CD8-positive, alpha-beta memory T cell (primary cell): ENCODE data around the gene OSBP2. TPM values are rescaled to one million over a fixed set of nuclear protein-coding genes. Genes with fewer than 3 reads are reported as not detected.

Source experiments
- CTCF ChIA-PET: fragments of 350-600 bp; sonication (Branson Sonifier 250); formaldehyde crosslinking; loops from one replicate; lab custom pipeline; 2021; ENCODE audit warnings: antibody characterized with exemption; lab: Charles Lee
- POLR2A ChIA-PET: fragments of 350-600 bp; sonication (Branson Sonifier 250); formaldehyde crosslinking; loops from one replicate; lab custom pipeline; 2021; ENCODE audit warnings: antibody characterized with exemption; lab: Charles Lee
- DNase-seq, 5 donors: peaks; one replicate each; pipeline versions ENCODE4 v3.0.0 to v3.0.0-alpha.2; 2020 to 2022; ENCODE audit warnings: mixed read lengths in 1 of 5
- H3K27ac ChIP-seq: one replicate; pipeline ENCODE4 v1.7.0; 2013; ENCODE audit warnings: low read depth, mild to moderate bottlenecking, low read length, moderate library complexity
- H3K27me3 ChIP-seq: 2 replicates; pipeline ENCODE4 v1.7.0; 2013; ENCODE audit warnings: low read length, mild to moderate bottlenecking; ENCODE audit not compliant: insufficient read depth, poor library complexity, severe bottlenecking
- H3K36me3 ChIP-seq: 2 replicates; pipeline ENCODE4 v1.7.0; 2013; ENCODE audit warnings: mild to moderate bottlenecking, low read length, moderate library complexity; ENCODE audit not compliant: insufficient read depth
- H3K4me1 ChIP-seq: 2 replicates; pipeline ENCODE4 v1.7.0; 2013; ENCODE audit warnings: mild to moderate bottlenecking, low read length, moderate library complexity; ENCODE audit not compliant: insufficient read depth
- H3K4me3 ChIP-seq: 2 replicates; pipeline ENCODE4 v1.7.0; 2013; ENCODE audit warnings: mild to moderate bottlenecking, low read length
- H3K9me3 ChIP-seq: 2 replicates; pipeline ENCODE4 v1.7.0; 2013; ENCODE audit warnings: mild to moderate bottlenecking, low read length
- H3K27ac Mint-ChIP-seq, 8 donors: one replicate each; pipeline ENCODE4 v1.8.0; 2020 to 2021; ENCODE audit warnings: mixed read lengths in 8 of 8, mild to moderate bottlenecking in 6 of 8, inconsistent platforms in 3 of 8, moderate library complexity in 3 of 8
- H3K27me3 Mint-ChIP-seq, 2 donors: one replicate each; pipeline ENCODE4 v1.8.0; 2020 to 2021; ENCODE audit warnings: mixed read lengths in 2 of 2, mild to moderate bottlenecking in 1 of 2, moderate library complexity in 1 of 2
- H3K36me3 Mint-ChIP-seq, 3 donors: one replicate each; pipeline ENCODE4 v1.8.0; 2020 to 2021; ENCODE audit warnings: mixed read lengths in 3 of 3, inconsistent platforms in 1 of 3, mild to moderate bottlenecking in 1 of 3
- H3K4me1 Mint-ChIP-seq, 3 donors: one replicate each; pipeline ENCODE4 v1.8.0; 2020 to 2021; ENCODE audit warnings: mixed read lengths in 3 of 3, inconsistent platforms in 1 of 3, mild to moderate bottlenecking in 1 of 3
- H3K4me3 Mint-ChIP-seq, 7 donors: one replicate each; pipeline ENCODE4 v1.8.0; 2020 to 2021; ENCODE audit warnings: mixed read lengths in 7 of 7, mild to moderate bottlenecking in 6 of 7, moderate library complexity in 4 of 7, inconsistent platforms in 2 of 7
- H3K9me3 Mint-ChIP-seq, 5 donors: one replicate each; pipeline ENCODE4 v1.8.0; 2020 to 2022; ENCODE audit warnings: mixed read lengths in 5 of 5, mild to moderate bottlenecking in 3 of 5, moderate library complexity in 2 of 5, inconsistent platforms in 1 of 5
- polyA plus RNA-seq: library from polyadenylated mRNA; unstranded; fragments of 300-500 nt; fragmentation: Illumina TruSeq; gene quantifications from one replicate; pipeline ENCODE4 v1.2.3, GENCODE V29; 2021
- total RNA-seq, 2 experiments: library from RNA; stranded (reverse); gene quantifications; one replicate each; pipeline ENCODE4 v1.2.3, GENCODE V29; 2021

Gene OSBP2
- total and polyA plus RNA-seq, 3 experiments from 2014 or later: 0.66 to 0.74 (median 0.74) TPM

DNA sequence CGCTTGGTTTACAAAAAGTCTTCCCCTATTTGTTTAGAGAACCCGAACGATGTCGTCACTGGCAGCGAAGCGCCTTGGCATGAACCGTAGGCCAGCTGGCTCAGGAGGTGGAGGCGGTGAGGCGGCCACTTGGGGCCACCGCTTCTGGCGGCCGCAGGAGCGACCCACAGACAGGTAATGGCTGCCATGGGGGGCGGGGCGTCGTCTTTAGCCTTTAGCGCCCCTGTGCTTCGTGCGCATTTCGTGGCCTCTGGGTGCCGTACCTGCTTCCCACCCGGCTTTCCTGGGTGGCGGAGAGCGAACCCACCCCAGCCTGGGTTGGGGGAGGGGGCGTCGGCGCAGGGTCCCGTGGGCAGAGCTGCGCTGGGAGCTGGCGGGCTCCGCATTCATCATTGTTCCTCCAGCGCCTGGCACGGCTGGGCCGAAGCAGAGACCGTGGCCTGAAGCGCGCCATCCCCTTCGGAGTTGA is 469 bp upstream of the OSBP2 start:
- CTCF ChIA-PET: interaction anchor here (0.5 kb wide), 1 partner anchor 73 kb away, joined by 3 read pairs; no protein-coding TSS in a partner anchor
- H3K27ac ChIP-seq: peak overlapping the region; percentile 24
- H3K4me3 Mint-ChIP-seq: peak overlapping the region; percentile 90 to 97 (median 93)
- no peaks in the 10 kb centered on the region for H3K36me3 ChIP-seq
- H3K9me3 Mint-ChIP-seq: no peaks in the 10 kb centered on the region
- no peaks in the 10 kb centered on the region for H3K27me3 ChIP-seq
- DNase-seq: peak; percentile 37 to 68 (median 43)
- H3K27me3 Mint-ChIP-seq: peaks cover 8 to 15% of the 10 kb centered on the region in 2 donors
- peak overlapping the region; percentile 57 to 92 (median 82) for H3K27ac Mint-ChIP-seq
- H3K4me1 Mint-ChIP-seq: peaks cover 11 to 17% (median 14%) of the 10 kb centered on the region in 3 donors
- peak overlapping the region; percentile 69 for H3K4me3 ChIP-seq
- POLR2A ChIA-PET: interaction anchor here (1.3 kb wide), 1 partner anchor 60 kb away, joined by 8 read pairs; no protein-coding TSS in a partner anchor
- no peaks in the 10 kb centered on the region for H3K4me1 ChIP-seq
- H3K9me3 ChIP-seq: no peaks in the 10 kb centered on the region
- no peaks in the 10 kb centered on the region for H3K36me3 Mint-ChIP-seq

DNA sequence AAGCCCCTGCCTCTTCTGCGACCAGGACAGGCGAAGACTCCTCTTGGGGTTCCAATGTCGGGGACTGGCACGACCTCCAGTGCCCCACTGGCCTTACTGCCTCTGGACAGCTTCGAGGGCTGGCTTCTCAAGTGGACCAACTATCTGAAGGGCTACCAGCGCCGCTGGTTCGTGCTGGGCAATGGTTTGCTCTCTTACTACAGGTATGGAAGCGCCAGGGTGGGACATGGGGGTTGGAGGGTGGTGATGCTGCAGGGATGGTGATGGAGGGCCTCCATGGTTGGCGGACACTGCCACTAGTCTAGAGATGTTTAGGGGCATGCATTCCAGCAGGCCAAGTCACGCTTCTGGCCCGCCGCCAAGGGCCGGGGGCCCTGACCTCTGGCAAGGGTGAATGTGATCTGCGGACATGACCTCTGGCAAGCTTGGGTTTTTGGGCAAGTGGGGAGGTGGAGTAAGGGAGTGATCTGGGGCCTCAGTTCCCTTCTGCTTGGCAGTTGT is 727 bp downstream of the OSBP2 start:
- Mint-ChIP-seq H3K4me3 (peak overlapping the region; percentile 66 to 89 (median 80)), H3K36me3 (no peaks in the 10 kb centered on the region), H3K9me3 (no peaks in the 10 kb centered on the region), H3K27ac (peak overlapping the region in 5 of 8 donors; percentile 51 to 85 (median 77)), H3K4me1 (peaks cover 11 to 17% (median 14%) of the 10 kb centered on the region in 3 donors), H3K27me3 (peaks cover 8 to 15% of the 10 kb centered on the region in 2 donors)
- Histone ChIP-seq H3K27ac (no peak overlapping the region), H3K4me3 (no peak overlapping the region), H3K36me3 (no peaks in the 10 kb centered on the region), H3K9me3 (no peaks in the 10 kb centered on the region), H3K27me3 (no peaks in the 10 kb centered on the region), H3K4me1 (no peaks in the 10 kb centered on the region)
- DNase-seq: no peak
- ChIA-PET POLR2A (no interaction called here), CTCF (interaction anchor here (0.8 kb wide), 1 partner anchor 61 kb away, joined by 3 read pairs; no protein-coding TSS in a partner anchor)

DNA sequence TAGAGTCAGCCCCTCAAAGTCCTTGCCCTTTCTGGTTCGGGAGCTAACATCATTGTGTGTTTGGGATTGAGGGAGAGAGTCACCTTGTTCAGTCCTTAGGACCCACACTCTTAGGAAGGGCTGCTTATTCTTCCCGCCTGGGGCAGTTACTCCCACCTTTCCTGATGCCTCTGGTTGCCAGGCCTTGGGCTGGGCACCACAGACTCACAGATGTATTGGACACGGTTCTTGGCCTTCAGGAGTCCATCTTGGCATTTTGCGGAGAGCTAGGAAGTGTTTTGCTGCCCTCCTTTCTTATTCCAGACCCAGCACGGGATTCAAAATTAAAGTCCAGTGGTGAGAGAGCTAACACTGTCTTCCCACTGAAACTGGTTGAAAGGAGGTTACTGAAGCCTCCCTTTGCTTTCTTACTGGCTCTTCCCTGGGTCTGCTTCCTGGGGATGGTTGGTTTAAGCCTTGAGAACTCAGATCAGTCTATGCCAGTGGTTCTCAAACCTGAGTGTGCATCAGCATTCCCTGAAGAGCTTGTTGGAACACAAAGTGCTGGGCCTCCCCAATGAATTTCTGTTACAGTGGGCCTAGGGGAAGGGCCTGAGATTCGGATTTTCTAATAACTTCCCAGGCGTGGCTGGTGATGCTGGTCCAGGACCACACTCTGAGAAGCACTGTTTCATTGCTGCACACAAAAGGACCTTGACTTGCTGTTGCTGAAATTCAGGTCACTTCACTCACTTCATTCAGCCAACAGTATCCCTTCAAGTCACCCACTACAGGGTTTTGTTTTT is 1.4 kb downstream of the OSBP2 start:
- Histone ChIP-seq H3K4me1 (no peaks in the 10 kb centered on the region), H3K27me3 (no peaks in the 10 kb centered on the region), H3K36me3 (no peaks in the 10 kb centered on the region), H3K27ac (no peak overlapping the region), H3K9me3 (no peaks in the 10 kb centered on the region), H3K4me3 (no peak overlapping the region)
- H3K36me3 Mint-ChIP-seq: no peaks in the 10 kb centered on the region
- no peak for DNase-seq
- ChIA-PET CTCF (interaction anchor here (0.8 kb wide), 1 partner anchor 62 kb away, joined by 3 read pairs; no protein-coding TSS in a partner anchor), POLR2A (no interaction called here)
- peaks cover 11 to 17% (median 14%) of the 10 kb centered on the region in 3 donors for H3K4me1 Mint-ChIP-seq
- H3K9me3 Mint-ChIP-seq: no peaks in the 10 kb centered on the region
- peak overlapping the region; percentile 66 to 89 (median 80) for H3K4me3 Mint-ChIP-seq
- H3K27ac Mint-ChIP-seq: peak overlapping the region in 7 of 8 donors; percentile 8 to 85 (median 56)
- peaks cover 8 to 14% of the 10 kb centered on the region in 2 donors for H3K27me3 Mint-ChIP-seq

DNA sequence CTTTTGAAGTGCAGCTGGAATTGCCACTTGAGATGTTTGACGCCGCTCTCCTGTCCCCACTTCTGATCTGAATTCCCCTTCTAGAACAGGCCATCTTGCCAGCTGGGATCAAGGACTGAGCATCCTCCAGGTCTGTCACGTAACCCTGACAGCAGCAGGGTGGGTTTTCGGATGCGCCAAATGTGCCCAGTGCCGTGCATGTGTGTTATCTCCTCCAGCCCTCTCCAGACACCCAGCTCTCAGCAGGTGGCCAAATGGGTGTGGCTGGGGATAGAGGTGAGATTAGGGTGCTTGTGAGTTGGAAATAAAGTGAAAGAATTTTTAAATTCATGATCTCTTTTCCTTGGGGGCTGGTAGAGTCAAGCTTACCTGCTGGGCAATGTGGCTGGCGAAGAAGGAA is 3.3 kb downstream of the OSBP2 start:
- H3K4me1 Mint-ChIP-seq: peaks cover 11 to 15% (median 14%) of the 10 kb centered on the region in 3 donors
- H3K36me3 ChIP-seq: no peaks in the 10 kb centered on the region
- no peaks in the 10 kb centered on the region for H3K9me3 ChIP-seq
- peak overlapping the region in 1 of 7 donors; percentile 58 for H3K4me3 Mint-ChIP-seq
- DNase-seq: no peak
- H3K9me3 Mint-ChIP-seq: no peaks in the 10 kb centered on the region
- POLR2A ChIA-PET: no interaction called here
- peaks cover 6 to 9% of the 10 kb centered on the region in 2 donors for H3K27me3 Mint-ChIP-seq
- H3K4me1 ChIP-seq: no peaks in the 10 kb centered on the region
- H3K27ac ChIP-seq: no peak overlapping the region
- CTCF ChIA-PET: no interaction called here
- H3K36me3 Mint-ChIP-seq: no peaks in the 10 kb centered on the region
- no peak overlapping the region for H3K4me3 ChIP-seq
- H3K27me3 ChIP-seq: no peaks in the 10 kb centered on the region
- H3K27ac Mint-ChIP-seq: no peak overlapping the region

DNA sequence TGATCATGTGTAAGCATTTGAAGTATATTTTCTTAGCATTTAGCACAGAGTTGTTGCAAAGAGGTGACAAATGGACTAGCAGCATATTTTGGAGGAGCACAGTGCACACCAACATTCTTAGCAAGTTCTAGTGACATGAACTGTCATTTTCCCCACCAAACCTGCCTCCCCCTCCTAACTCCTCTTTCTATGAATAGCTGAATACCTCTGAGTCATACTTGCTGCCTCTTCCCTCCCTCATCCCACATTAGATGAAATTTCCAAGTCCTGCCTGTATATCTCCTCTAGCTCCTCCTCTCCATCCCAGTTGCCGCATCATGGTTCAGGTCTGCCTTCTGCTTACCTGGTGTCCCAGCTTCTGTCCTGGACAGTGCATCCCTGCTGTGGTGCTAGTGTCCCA is 7.2 kb downstream of the OSBP2 start:
- Histone ChIP-seq H3K4me3 (no peak overlapping the region), H3K27me3 (no peaks in the 10 kb centered on the region), H3K27ac (no peak overlapping the region), H3K36me3 (no peaks in the 10 kb centered on the region), H3K9me3 (no peaks in the 10 kb centered on the region), H3K4me1 (no peaks in the 10 kb centered on the region)
- CTCF ChIA-PET: interaction anchor here (1.0 kb wide), 1 partner anchor 184 kb away, joined by 3 read pairs; no protein-coding TSS in a partner anchor
- DNase-seq: no peak
- Mint-ChIP-seq H3K27me3 (peaks cover 0 to 3% of the 10 kb centered on the region in 2 donors), H3K4me3 (no peak overlapping the region), H3K9me3 (no peaks in the 10 kb centered on the region), H3K27ac (no peak overlapping the region), H3K36me3 (no peaks in the 10 kb centered on the region), H3K4me1 (peaks cover 14 to 19% (median 15%) of the 10 kb centered on the region in 3 donors)
- POLR2A ChIA-PET: no interaction called here

DNA sequence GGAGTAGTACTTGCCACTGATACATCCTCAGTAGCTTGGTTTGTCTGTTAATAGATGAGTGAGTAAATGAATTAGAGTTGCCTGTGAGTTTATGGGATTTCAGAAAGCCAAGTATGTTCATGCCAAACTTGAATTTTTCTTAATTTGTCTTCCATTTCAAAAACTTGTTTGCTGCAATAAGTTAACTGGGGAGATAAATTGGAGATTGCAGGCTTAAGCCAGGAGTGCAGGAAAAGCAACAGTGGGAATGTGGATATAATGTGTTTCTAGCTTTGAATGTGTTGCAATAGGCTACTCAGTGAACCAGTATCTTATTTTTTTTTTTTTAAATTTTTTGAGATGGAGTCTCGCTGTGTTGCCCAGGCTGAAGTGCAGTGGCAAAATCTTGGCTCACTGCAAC is 8.2 kb downstream of the OSBP2 start:
- peaks cover 14 to 16% (median 15%) of the 10 kb centered on the region in 3 donors for H3K4me1 Mint-ChIP-seq
- Histone ChIP-seq H3K27ac (no peak overlapping the region), H3K9me3 (no peaks in the 10 kb centered on the region), H3K4me1 (no peaks in the 10 kb centered on the region), H3K36me3 (no peaks in the 10 kb centered on the region), H3K27me3 (no peaks in the 10 kb centered on the region), H3K4me3 (no peak overlapping the region)
- ChIA-PET POLR2A (no interaction called here), CTCF (interaction anchor here (1.8 kb wide), 1 partner anchor 104 kb away, joined by 4 read pairs; no protein-coding TSS in a partner anchor)
- no peak overlapping the region for H3K4me3 Mint-ChIP-seq
- H3K27me3 Mint-ChIP-seq: peaks cover 0 to 3% of the 10 kb centered on the region in 2 donors
- DNase-seq: no peak
- no peaks in the 10 kb centered on the region for H3K36me3 Mint-ChIP-seq
- no peak overlapping the region for H3K27ac Mint-ChIP-seq
- H3K9me3 Mint-ChIP-seq: no peaks in the 10 kb centered on the region

DNA sequence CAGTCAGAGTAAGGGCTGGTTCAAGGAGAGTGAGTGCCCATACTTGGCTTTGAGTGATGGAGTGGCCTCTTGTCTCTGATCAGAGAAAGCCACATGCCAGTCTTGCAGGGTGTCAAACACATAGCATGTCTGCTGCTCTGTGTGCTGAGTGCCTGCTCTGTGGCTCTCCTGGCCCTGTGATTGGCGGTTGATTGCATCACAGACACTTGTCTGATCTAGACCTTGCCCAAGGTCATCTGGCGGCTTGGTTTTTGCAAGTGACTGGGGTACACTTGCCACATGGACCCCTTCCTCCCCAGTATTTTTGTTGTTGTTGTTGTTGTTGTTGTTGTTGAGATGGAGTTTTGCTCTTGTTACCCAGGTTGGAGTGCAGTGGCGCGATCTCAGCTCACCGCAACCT is 10.3 kb downstream of the OSBP2 start:
- H3K9me3 ChIP-seq: no peaks in the 10 kb centered on the region
- no peaks in the 10 kb centered on the region for H3K27me3 ChIP-seq
- H3K4me3 ChIP-seq: no peak overlapping the region
- POLR2A ChIA-PET: no interaction called here
- H3K4me3 Mint-ChIP-seq: no peak overlapping the region
- H3K27me3 Mint-ChIP-seq: no peaks in the 10 kb centered on the region
- CTCF ChIA-PET: no interaction called here
- H3K4me1 Mint-ChIP-seq: peaks cover 19 to 21% (median 19%) of the 10 kb centered on the region in 3 donors
- H3K27ac Mint-ChIP-seq: peak overlapping the region in 2 of 8 donors; percentile 11 to 17
- peaks cover 0 to 3% (median 1%) of the 10 kb centered on the region in 5 donors for H3K9me3 Mint-ChIP-seq
- H3K4me1 ChIP-seq: no peaks in the 10 kb centered on the region
- H3K36me3 Mint-ChIP-seq: peaks cover 0 to under 1% (median 0%) of the 10 kb centered on the region in 3 donors
- no peak overlapping the region for H3K27ac ChIP-seq
- H3K36me3 ChIP-seq: no peaks in the 10 kb centered on the region
- DNase-seq: no peak
